ENCODE results near the gene PDE6D. TPM values are rescaled to one million over a fixed set of nuclear protein-coding genes. Genes with fewer than 3 reads are reported as not detected.
"Not testable (repeated sequence)": the region's sequence is repeated elsewhere in the genome, so short reads cannot be mapped to it uniquely, and the experiment has no call there.

The PDE6D gene
- total RNA-seq, 1 experiment from 2014 or later: 43.8 TPM

GRCh38 chr2:231748153-231748896 lies 32.8 kb downstream of the PDE6D start:
- DNase-seq; H3K79me2 ChIP-seq (ENCODE audit: low read length); H3K9ac ChIP-seq (ENCODE audit: low read length); ATAC-seq; H3K4me1 ChIP-seq (ENCODE audit: insufficient read depth, low read length); H3K27me3 ChIP-seq (ENCODE audit: low read length); CTCF ChIA-PET; H3K9me2 ChIP-seq (replicated peaks; ENCODE audit: low read length); H4K20me1 ChIP-seq (ENCODE audit: low read length); H3K4me3 ChIP-seq (ENCODE audit: low read length); H2AFZ ChIP-seq (ENCODE audit: low read length); BruUV-seq (replicated peaks); H3K9me3 ChIP-seq (ENCODE audit: low read length); intact Hi-C loops (cut with micrococcal nuclease); H3K27ac ChIP-seq (ENCODE audit: low read length); H3F3A ChIP-seq (ENCODE audit: low read length, unreplicated experiment); H3K4me2 ChIP-seq (ENCODE audit: low read length); H3K36me3 ChIP-seq (ENCODE audit: low read depth, low read length); POLR2A ChIA-PET (ENCODE audit: unreplicated experiment): not testable (repeated sequence)

- Histone ChIP-seq H3K27ac (ENCODE audit: low read length) (no peak overlapping the region), H3K9me3 (ENCODE audit: low read length) (no peaks in the 10 kb centered on the region), H3K4me2 (ENCODE audit: low read length) (no peak overlapping the region), H3K36me3 (ENCODE audit: low read depth, low read length) (no peaks in the 10 kb centered on the region), H4K20me1 (ENCODE audit: low read length) (no peaks in the 10 kb centered on the region), H3K27me3 (ENCODE audit: low read length) (no peaks in the 10 kb centered on the region), H3K9ac (ENCODE audit: low read length) (no peak overlapping the region), H3K4me1 (ENCODE audit: insufficient read depth, low read length) (no peaks in the 10 kb centered on the region), H2AFZ (ENCODE audit: low read length) (no peak overlapping the region), H3K4me3 (ENCODE audit: low read length) (no peak overlapping the region), H3K79me2 (ENCODE audit: low read length) (no peaks in the 10 kb centered on the region), H3F3A (ENCODE audit: low read length, unreplicated experiment) (no peaks in the 10 kb centered on the region), H3K9me2 (replicated peaks; ENCODE audit: low read length) (no peaks in the 10 kb centered on the region)
- TF ChIP-seq EZH2 (IDR thresholded peaks at IDR 0.05; ENCODE audit: low read length, unreplicated experiment): no peak
- no peak for TF ChIP-seq CTCF (conservative IDR thresholded peaks at IDR 0.05; ENCODE audit: low read depth, low read length)
- no peak for TF ChIP-seq EZH2phosphoT487 (IDR thresholded peaks at IDR 0.05; ENCODE audit: borderline replicate concordance, low read length)
- intact Hi-C loops (cut with micrococcal nuclease): no loop called here
- POLR2A ChIA-PET (ENCODE audit: unreplicated experiment): no interaction called here
- CTCF ChIA-PET: no interaction called here
- no TSS peak for BruUV-seq (replicated peaks)
- ATAC-seq (no peak), DNase-seq (no peak)
Observed at GRCh38 chr2:231745303-231746038, 35.6 kb downstream of the PDE6D start.

GRCh38 chr2:231743376-231744116 lies 37.5 kb downstream of the PDE6D start:
- Histone ChIP-seq H3K9ac (ENCODE audit: low read length) (no peak overlapping the region), H3K4me1 (ENCODE audit: insufficient read depth, low read length) (no peaks in the 10 kb centered on the region), H3K79me2 (ENCODE audit: low read length) (no peaks in the 10 kb centered on the region), H3K9me3 (ENCODE audit: low read length) (no peaks in the 10 kb centered on the region), H4K20me1 (ENCODE audit: low read length) (no peaks in the 10 kb centered on the region), H3K27me3 (ENCODE audit: low read length) (no peaks in the 10 kb centered on the region), H2AFZ (ENCODE audit: low read length) (no peak overlapping the region), H3F3A (ENCODE audit: low read length, unreplicated experiment) (no peaks in the 10 kb centered on the region), H3K36me3 (ENCODE audit: low read depth, low read length) (no peaks in the 10 kb centered on the region), H3K9me2 (replicated peaks; ENCODE audit: low read length) (no peaks in the 10 kb centered on the region), H3K27ac (ENCODE audit: low read length) (no peak overlapping the region), H3K4me2 (ENCODE audit: low read length) (no peak overlapping the region), H3K4me3 (ENCODE audit: low read length) (no peak overlapping the region)
- no peak for DNase-seq
- no TSS peak for BruUV-seq (replicated peaks)
- POLR2A ChIA-PET (ENCODE audit: unreplicated experiment): no interaction called here
- ATAC-seq: no peak
- CTCF ChIA-PET: no interaction called here
- intact Hi-C loops (cut with micrococcal nuclease): no loop called here
- TF ChIP-seq EZH2phosphoT487 (IDR thresholded peaks at IDR 0.05; ENCODE audit: borderline replicate concordance, low read length) (no peak), EZH2 (IDR thresholded peaks at IDR 0.05; ENCODE audit: low read length, unreplicated experiment) (no peak), CTCF (conservative IDR thresholded peaks at IDR 0.05; ENCODE audit: low read depth, low read length) (no peak)

Measured in PC-3 (cell line).